ENCODE measurements around the gene CDKN1A. TPM values are rescaled to one million over a fixed set of nuclear protein-coding genes. Genes with fewer than 3 reads are reported as not detected.
"Not testable (repeated sequence)": the region's sequence is repeated elsewhere in the genome, so short reads cannot be mapped to it uniquely, and the experiment has no call there.

Gene CDKN1A
- total RNA-seq, 1 donor from 2014 or later, result 50.4 TPM

DNA sequence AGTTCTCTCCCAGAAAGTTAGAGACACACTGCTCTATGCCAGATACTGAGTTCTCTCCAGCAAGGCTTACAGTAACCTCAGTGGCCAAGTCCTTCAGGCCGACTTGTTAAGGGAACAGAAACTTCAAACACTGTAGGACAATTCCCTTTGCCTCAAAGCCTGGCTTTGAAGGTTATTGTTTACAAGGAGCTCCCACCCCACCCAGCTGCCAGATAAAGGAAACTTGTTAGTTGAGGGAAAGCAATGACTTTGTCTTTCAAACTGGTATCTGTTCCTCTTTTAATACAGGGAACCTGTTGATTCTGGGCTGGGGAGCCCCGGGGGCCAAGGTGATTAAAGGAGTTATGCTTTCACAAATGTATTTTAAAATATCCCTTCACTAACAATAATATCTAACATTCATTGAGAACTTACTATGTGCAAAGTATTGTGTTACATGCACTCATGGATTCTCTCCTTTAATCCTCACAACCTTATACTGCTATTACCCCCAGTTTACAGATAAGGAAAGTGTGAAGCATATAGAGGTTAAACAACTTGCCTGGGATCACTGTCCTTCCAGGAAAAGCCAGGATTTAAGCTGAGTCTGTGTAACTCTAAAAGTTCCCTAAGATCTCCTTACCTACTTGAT is 27.6 kb upstream of the CDKN1A start:
- CTCF ChIA-PET, result interaction anchor here (1.2 to 1.6 kb wide), 2 partner anchors 27 to 131 kb away, joined by 4 to 5 read pairs; no protein-coding TSS in a partner anchor
- peaks cover 33% of the 10 kb centered on the region for H3K4me1 Mint-ChIP-seq
- H3K36me3 Mint-ChIP-seq (ENCODE audit: low read depth), result no peaks in the 10 kb centered on the region
- intact Hi-C loops (cut with micrococcal nuclease), result loop anchor here (2.0 kb wide), 2 partner anchors 14 to 28 kb away; partner anchors contain the start of gene CDKN1A
- ATAC-seq (ENCODE audit: low read depth) (peak; percentile 89), DNase-seq (no peak)
- H3K4me3 Mint-ChIP-seq, result no peak overlapping the region
- peak overlapping the region; percentile 76 for H3K27ac Mint-ChIP-seq
- TF ChIP-seq, protein P1, sequence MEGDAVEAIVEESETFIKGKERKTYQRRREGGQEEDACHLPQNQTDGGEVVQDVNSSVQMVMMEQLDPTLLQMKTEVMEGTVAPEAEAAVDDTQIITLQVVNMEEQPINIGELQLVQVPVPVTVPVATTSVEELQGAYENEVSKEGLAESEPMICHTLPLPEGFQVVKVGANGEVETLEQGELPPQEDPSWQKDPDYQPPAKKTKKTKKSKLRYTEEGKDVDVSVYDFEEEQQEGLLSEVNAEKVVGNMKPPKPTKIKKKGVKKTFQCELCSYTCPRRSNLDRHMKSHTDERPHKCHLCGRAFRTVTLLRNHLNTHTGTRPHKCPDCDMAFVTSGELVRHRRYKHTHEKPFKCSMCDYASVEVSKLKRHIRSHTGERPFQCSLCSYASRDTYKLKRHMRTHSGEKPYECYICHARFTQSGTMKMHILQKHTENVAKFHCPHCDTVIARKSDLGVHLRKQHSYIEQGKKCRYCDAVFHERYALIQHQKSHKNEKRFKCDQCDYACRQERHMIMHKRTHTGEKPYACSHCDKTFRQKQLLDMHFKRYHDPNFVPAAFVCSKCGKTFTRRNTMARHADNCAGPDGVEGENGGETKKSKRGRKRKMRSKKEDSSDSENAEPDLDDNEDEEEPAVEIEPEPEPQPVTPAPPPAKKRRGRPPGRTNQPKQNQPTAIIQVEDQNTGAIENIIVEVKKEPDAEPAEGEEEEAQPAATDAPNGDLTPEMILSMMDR (IDR thresholded peaks at IDR 0.05), result no peak
- H3K27me3 Mint-ChIP-seq, result peaks cover 2% of the 10 kb centered on the region
- POLR2A ChIA-PET, result interaction anchor here (0.5 to 1.0 kb wide), 5 partner anchors 13 to 376 kb away, joined by 3 to 5 read pairs (median 3); partner anchors contain the start of gene CDKN1A
- no peaks in the 10 kb centered on the region for H3K9me3 Mint-ChIP-seq

DNA sequence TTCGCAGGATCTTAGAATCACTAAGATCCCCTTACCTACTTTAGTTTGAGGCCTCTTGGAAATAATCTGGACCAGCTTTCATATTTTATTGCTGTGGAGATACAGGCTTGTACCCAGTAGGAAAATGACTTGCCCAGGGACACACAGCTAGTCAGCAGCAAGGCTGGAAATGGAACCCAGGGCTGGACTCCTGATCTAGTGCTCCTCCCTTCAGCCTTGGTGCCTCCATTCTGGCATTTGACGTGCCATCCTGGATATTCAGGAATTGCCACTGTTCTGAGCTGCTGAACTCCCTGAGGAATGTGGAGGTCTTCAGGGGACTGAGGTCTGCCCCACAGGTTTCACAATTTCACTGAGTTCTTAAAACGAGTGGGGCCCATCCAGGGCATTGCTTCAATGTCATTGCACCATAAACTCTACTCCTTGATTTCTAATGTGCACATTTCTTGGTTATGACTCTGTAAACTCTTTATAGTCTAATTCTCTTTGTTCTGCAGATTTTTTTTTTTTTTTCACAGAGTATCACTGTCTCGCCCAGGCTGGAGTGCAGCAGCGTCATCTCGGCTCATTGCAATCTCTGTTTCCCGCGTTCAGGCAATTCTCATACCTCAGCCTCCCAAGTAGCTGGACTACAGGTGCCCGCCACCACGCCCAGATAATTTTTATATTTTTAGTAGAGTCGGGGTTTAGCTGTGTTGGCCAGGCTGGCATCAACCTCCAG is 26.7 kb upstream of the CDKN1A start:
- TF ChIP-seq, protein P1 (IDR thresholded peaks at IDR 0.05), result no peak
- Mint-ChIP-seq H3K36me3 (ENCODE audit: low read depth) (no peaks in the 10 kb centered on the region), H3K9me3 (no peaks in the 10 kb centered on the region), H3K4me3 (no peak overlapping the region), H3K27me3 (peaks cover 7% of the 10 kb centered on the region), H3K27ac (no peak overlapping the region), H3K4me1 (peaks cover 37% of the 10 kb centered on the region)
- intact Hi-C loops (cut with micrococcal nuclease), result loop anchor here (2.0 kb wide), 2 partner anchors 13 to 27 kb away; partner anchors contain the start of gene CDKN1A
- ATAC-seq (ENCODE audit: low read depth) (no peak), DNase-seq (no peak)
- POLR2A ChIA-PET, result no interaction called here
- CTCF ChIA-PET, result interaction anchor here (0.6 to 1.6 kb wide), 3 partner anchors 28 to 130 kb away, joined by 3 to 5 read pairs (median 4); no protein-coding TSS in a partner anchor

DNA sequence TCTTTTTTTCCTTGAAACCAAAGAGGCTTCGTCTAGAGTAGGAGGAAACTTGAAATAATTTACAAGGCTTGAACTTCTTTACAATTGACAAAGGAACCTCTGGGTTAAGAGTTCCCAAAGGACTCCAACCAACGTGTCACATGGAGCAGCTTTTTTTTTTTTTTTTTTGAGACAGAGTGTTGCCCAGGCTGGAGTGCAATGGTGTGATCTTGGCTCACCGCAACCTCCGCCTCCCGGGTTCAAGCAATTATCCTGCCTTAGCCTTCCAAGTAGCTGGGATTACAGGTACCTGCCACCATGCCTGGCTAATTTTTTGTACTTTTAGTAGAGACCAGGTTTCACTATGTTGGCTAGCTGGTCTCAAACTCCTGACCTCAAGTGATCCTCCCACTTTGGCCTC is 24.0 kb upstream of the CDKN1A start:
- H3K27me3 Mint-ChIP-seq; H3K4me3 Mint-ChIP-seq; H3K27ac Mint-ChIP-seq; intact Hi-C loops (cut with micrococcal nuclease); POLR2A ChIA-PET; DNase-seq; ATAC-seq (ENCODE audit: low read depth); H3K9me3 Mint-ChIP-seq; H3K36me3 Mint-ChIP-seq (ENCODE audit: low read depth): not testable (repeated sequence)
- CTCF ChIA-PET, result interaction anchor here (0.6 kb wide), 1 partner anchor 26 kb away, joined by 4 read pairs; no protein-coding TSS in a partner anchor
- peaks cover 42% of the 10 kb centered on the region for H3K4me1 Mint-ChIP-seq

DNA sequence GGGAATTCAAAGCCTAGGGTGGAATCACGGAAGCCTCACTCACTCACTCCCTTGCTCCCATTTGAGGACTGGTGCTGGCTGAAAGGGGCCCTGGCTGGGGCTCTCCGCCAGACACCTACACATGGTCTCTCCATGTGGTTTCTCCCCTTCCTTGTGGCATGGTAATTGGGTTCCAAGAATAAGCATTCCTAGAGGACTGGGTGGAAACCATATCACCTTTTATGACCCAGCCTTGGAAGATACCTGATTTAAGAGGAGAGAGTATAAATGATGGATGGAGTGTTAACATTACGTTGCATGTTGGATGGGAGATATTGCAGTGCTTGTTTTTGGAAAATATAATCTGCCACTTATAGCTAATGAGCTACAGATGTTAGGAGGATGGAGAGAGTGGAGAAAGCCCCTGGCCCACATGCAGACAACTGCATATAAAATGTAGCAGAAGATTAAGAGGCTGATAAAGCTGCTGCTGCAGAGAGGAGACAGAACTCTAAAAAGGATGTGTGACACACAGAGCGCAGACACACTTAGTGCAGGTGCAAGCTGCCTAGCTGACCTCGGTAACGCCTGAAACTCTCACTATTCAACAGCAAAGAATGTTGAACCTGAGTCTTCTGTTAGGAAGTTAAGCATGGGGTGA is 23.3 kb upstream of the CDKN1A start:
- H3K36me3 Mint-ChIP-seq (ENCODE audit: low read depth), result no peaks in the 10 kb centered on the region
- peaks cover 14% of the 10 kb centered on the region for H3K27me3 Mint-ChIP-seq
- TF ChIP-seq, protein P1 (IDR thresholded peaks at IDR 0.05), result no peak
- peaks cover 38% of the 10 kb centered on the region for H3K4me1 Mint-ChIP-seq
- DNase-seq, result no peak
- H3K9me3 Mint-ChIP-seq, result no peaks in the 10 kb centered on the region
- ATAC-seq (ENCODE audit: low read depth), result no peak
- POLR2A ChIA-PET, result interaction anchor here (0.9 kb wide), 1 partner anchor 23 kb away, joined by 4 read pairs; the partner anchor contains the start of gene CDKN1A
- CTCF ChIA-PET, result no interaction called here
- H3K27ac Mint-ChIP-seq, result no peak overlapping the region
- no peak overlapping the region for H3K4me3 Mint-ChIP-seq
- intact Hi-C loops (cut with micrococcal nuclease), result no loop called here

DNA sequence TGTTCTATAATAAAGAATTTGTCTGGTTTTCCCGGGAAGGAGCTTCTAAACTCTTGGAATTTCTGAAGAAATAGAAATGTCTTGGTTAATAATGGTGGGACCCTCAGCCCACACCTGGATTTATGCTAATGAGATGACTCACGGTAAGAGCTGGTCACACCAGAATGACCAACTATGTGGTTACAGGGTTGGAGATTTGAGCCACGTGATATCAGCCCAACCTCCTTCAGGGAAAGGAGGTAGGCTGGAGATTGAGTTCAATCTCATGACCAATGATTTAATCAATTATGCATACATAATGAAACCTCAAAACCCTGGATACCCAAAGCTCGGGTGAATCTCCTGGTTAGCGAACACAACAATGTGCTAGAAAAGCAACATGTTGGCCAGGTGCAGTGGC is 22.1 kb upstream of the CDKN1A start:
- TF ChIP-seq, protein P1 (IDR thresholded peaks at IDR 0.05), result no peak
- ChIA-PET CTCF (no interaction called here), POLR2A (no interaction called here)
- Mint-ChIP-seq H3K27ac (no peak overlapping the region), H3K27me3 (peaks cover 14% of the 10 kb centered on the region), H3K36me3 (ENCODE audit: low read depth) (no peaks in the 10 kb centered on the region), H3K9me3 (no peaks in the 10 kb centered on the region), H3K4me1 (peaks cover 26% of the 10 kb centered on the region), H3K4me3 (no peak overlapping the region)
- DNase-seq, result no peak
- no peak for ATAC-seq (ENCODE audit: low read depth)
- intact Hi-C loops (cut with micrococcal nuclease), result no loop called here

Data from activated B cell treated with CpG ODN at 0.5 μM for 24 hours (primary cell).